ENCODE results near the gene NBDY.

DNA sequence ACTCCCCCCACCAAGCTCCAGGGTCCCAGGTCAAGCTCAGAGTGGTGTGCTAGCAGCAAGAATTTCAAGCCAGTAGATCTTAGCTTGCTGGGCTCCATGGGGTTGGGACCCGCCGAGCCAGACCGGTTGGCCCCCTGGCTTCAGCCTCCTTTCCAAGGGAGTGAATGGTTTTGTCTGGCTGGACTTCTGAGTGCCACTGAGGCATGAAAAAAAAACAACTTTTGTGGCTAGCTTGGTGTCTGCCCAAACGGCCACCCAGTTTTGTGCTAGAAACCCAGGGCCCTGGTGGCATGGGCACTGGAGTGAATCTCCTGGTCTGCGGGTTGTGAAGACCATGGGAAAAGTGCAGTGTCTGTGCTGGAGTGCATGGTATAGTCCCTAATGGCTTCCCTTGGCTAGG is 82.6 kb downstream of the NBDY start:
- TF ChIP-seq ZC3H10 (CRISPR knock-in tag; IDR thresholded peaks at IDR 0.05) (no peak), ARNTL (CRISPR knock-in tag; IDR thresholded peaks at IDR 0.05; ENCODE audit: borderline replicate concordance, low read depth) (no peak), ESRRG (CRISPR knock-in tag; IDR thresholded peaks at IDR 0.05) (no peak), TOX (CRISPR knock-in tag; IDR thresholded peaks at IDR 0.05; ENCODE audit: borderline replicate concordance) (no peak), CSDC2 (CRISPR knock-in tag; IDR thresholded peaks at IDR 0.05) (no peak), ISL1 (CRISPR knock-in tag; IDR thresholded peaks at IDR 0.05) (no peak), OSR1 (CRISPR knock-in tag; IDR thresholded peaks at IDR 0.05) (no peak)
- TF ChIP-seq, protein P1, sequence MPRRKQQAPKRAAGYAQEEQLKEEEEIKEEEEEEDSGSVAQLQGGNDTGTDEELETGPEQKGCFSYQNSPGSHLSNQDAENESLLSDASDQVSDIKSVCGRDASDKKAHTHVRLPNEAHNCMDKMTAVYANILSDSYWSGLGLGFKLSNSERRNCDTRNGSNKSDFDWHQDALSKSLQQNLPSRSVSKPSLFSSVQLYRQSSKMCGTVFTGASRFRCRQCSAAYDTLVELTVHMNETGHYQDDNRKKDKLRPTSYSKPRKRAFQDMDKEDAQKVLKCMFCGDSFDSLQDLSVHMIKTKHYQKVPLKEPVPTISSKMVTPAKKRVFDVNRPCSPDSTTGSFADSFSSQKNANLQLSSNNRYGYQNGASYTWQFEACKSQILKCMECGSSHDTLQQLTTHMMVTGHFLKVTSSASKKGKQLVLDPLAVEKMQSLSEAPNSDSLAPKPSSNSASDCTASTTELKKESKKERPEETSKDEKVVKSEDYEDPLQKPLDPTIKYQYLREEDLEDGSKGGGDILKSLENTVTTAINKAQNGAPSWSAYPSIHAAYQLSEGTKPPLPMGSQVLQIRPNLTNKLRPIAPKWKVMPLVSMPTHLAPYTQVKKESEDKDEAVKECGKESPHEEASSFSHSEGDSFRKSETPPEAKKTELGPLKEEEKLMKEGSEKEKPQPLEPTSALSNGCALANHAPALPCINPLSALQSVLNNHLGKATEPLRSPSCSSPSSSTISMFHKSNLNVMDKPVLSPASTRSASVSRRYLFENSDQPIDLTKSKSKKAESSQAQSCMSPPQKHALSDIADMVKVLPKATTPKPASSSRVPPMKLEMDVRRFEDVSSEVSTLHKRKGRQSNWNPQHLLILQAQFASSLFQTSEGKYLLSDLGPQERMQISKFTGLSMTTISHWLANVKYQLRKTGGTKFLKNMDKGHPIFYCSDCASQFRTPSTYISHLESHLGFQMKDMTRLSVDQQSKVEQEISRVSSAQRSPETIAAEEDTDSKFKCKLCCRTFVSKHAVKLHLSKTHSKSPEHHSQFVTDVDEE (CRISPR knock-in tag; IDR thresholded peaks at IDR 0.05) = no peak
